ENCODE measurements around the gene TFPI2.

The TFPI2 gene

DNA sequence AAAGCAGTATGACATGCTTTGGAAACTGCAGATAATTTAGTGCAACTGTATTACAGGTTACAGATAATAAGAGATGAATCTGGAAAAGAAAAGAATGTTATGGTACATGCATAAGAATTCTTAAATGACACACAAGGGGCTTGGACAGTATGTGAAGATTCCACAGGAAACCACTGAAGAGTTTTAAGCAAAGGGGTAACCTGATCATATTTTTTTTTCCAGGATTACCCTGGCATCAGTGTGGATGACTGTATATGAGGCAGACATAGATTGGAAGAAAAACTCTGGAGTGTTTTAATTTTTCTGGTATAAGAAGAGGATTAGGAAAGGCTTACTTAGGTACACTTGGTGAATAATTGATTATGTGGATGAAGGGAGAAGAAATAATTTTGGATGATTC is 8.1 kb downstream of the TFPI2 start:
- Histone ChIP-seq H2BK5ac (ENCODE audit: low read length) (no peak overlapping the region), H2BK15ac (ENCODE audit: low read length) (no peak overlapping the region), H3K27me3 (ENCODE audit: control insufficient read depth in 3 of 3, insufficient read depth in 3 of 3, low read depth in 1 of 3, low read length in 3 of 3) (no peaks in the 10 kb centered on the region), H2BK120ac (ENCODE audit: low read depth, low read length) (no peak overlapping the region), H3K4me2 (ENCODE audit: insufficient read depth, low read length, poor library complexity, severe bottlenecking) (no peak overlapping the region), H3K18ac (ENCODE audit: low read length) (no peak overlapping the region), H3K4me1 (ENCODE audit: control insufficient read depth in 2 of 2, insufficient read depth in 1 of 2, low read depth in 1 of 2, low read length in 2 of 2) (no peaks in the 10 kb centered on the region), H2AK5ac (ENCODE audit: low read depth, low read length) (no peak overlapping the region), H3K4ac (ENCODE audit: low read length) (no peak overlapping the region), H2BK12ac (ENCODE audit: low read length) (no peak overlapping the region), H3K9me3 (replicated peaks in 1 of 2; ENCODE audit: control insufficient read depth in 2 of 2, insufficient read depth in 1 of 2, low read depth in 1 of 2, low read length in 2 of 2) (peaks cover 0 to 16% of the 10 kb centered on the region in 2 donors), H4K91ac (ENCODE audit: low read depth, low read length, poor library complexity) (no peak overlapping the region), H3K4me3 (ENCODE audit: low read length in 2 of 2) (no peak overlapping the region), H3K23ac (ENCODE audit: low read depth, low read length, poor library complexity) (no peak overlapping the region), H3K27ac (replicated peaks; ENCODE audit: low read length) (no peak overlapping the region), H4K8ac (ENCODE audit: low read depth, low read length) (no peak overlapping the region), H3K9ac (ENCODE audit: low read depth, low read length, poor library complexity) (no peak overlapping the region), H3K36me3 (replicated peaks in 1 of 2; ENCODE audit: control insufficient read depth in 2 of 2, insufficient read depth in 2 of 2, low read length in 2 of 2) (peaks cover 0 to 34% of the 10 kb centered on the region in 2 donors), H2AFZ (ENCODE audit: low read length) (no peak overlapping the region), H3K14ac (ENCODE audit: low read length) (no peak overlapping the region), H3K79me1 (ENCODE audit: low read depth, low read length) (no peaks in the 10 kb centered on the region)
- DNase-seq (ENCODE audit: low spot score): no peak

DNA sequence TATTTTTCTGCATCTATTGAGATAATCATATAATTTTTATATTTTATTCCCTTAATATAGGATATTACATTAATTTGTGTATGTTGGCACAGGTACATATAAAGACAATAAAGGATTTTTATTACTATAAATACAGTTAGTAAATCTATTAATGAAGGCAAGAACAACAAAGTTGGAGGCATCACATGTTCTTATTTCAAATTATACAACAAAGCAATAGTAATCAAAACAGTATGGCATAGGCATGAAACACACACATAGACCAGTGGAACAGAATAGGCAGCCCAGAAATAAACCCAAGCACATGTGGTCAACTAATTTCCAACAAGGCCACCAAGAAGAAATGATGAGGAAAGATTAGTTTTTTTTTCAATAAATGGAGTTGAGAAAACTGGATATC is 11.2 kb downstream of the TFPI2 start:
- no peak overlapping the region for H2BK120ac ChIP-seq (ENCODE audit: low read depth, low read length)
- peaks cover 0 to 9% of the 10 kb centered on the region in 2 donors for H3K36me3 ChIP-seq (replicated peaks in 1 of 2; ENCODE audit: control insufficient read depth in 2 of 2, insufficient read depth in 2 of 2, low read length in 2 of 2)
- peaks cover 0 to 32% of the 10 kb centered on the region in 2 donors for H3K9me3 ChIP-seq (replicated peaks in 1 of 2; ENCODE audit: control insufficient read depth in 2 of 2, insufficient read depth in 1 of 2, low read depth in 1 of 2, low read length in 2 of 2)
- no peaks in the 10 kb centered on the region for H3K4me1 ChIP-seq (ENCODE audit: control insufficient read depth in 2 of 2, insufficient read depth in 1 of 2, low read depth in 1 of 2, low read length in 2 of 2)
- no peak overlapping the region for H4K8ac ChIP-seq (ENCODE audit: low read depth, low read length)
- H3K23ac ChIP-seq (ENCODE audit: low read depth, low read length, poor library complexity): no peak overlapping the region
- no peak overlapping the region for H3K14ac ChIP-seq (ENCODE audit: low read length)
- H2BK12ac ChIP-seq (ENCODE audit: low read length): no peak overlapping the region
- H2AK5ac ChIP-seq (ENCODE audit: low read depth, low read length): no peak overlapping the region
- no peak overlapping the region for H3K27ac ChIP-seq (replicated peaks; ENCODE audit: low read length)
- no peak overlapping the region for H4K91ac ChIP-seq (ENCODE audit: low read depth, low read length, poor library complexity)
- no peak overlapping the region for H3K4ac ChIP-seq (ENCODE audit: low read length)
- no peak overlapping the region for H2BK15ac ChIP-seq (ENCODE audit: low read length)
- H2AFZ ChIP-seq (ENCODE audit: low read length): no peak overlapping the region
- no peak overlapping the region for H3K4me3 ChIP-seq (ENCODE audit: low read length in 2 of 2)
- DNase-seq (ENCODE audit: low spot score): no peak
- no peak overlapping the region for H3K4me2 ChIP-seq (ENCODE audit: insufficient read depth, low read length, poor library complexity, severe bottlenecking)
- H3K18ac ChIP-seq (ENCODE audit: low read length): no peak overlapping the region
- no peaks in the 10 kb centered on the region for H3K79me1 ChIP-seq (ENCODE audit: low read depth, low read length)
- H2BK5ac ChIP-seq (ENCODE audit: low read length): no peak overlapping the region
- no peaks in the 10 kb centered on the region for H3K27me3 ChIP-seq (ENCODE audit: control insufficient read depth in 3 of 3, insufficient read depth in 3 of 3, low read depth in 1 of 3, low read length in 3 of 3)
- no peak overlapping the region for H3K9ac ChIP-seq (ENCODE audit: low read depth, low read length, poor library complexity)

- Histone ChIP-seq H2AK5ac (ENCODE audit: low read depth, low read length) (no peak overlapping the region), H3K14ac (ENCODE audit: low read length) (no peak overlapping the region), H3K18ac (ENCODE audit: low read length) (no peak overlapping the region), H3K4ac (ENCODE audit: low read length) (no peak overlapping the region), H2BK5ac (ENCODE audit: low read length) (no peak overlapping the region), H2BK15ac (ENCODE audit: low read length) (no peak overlapping the region), H3K4me1 (ENCODE audit: control insufficient read depth in 2 of 2, insufficient read depth in 1 of 2, low read depth in 1 of 2, low read length in 2 of 2) (no peaks in the 10 kb centered on the region), H4K8ac (ENCODE audit: low read depth, low read length) (no peak overlapping the region), H3K9ac (ENCODE audit: low read depth, low read length, poor library complexity) (no peak overlapping the region), H3K27me3 (ENCODE audit: control insufficient read depth in 3 of 3, insufficient read depth in 3 of 3, low read depth in 1 of 3, low read length in 3 of 3) (no peaks in the 10 kb centered on the region), H3K36me3 (replicated peaks in 1 of 2; ENCODE audit: control insufficient read depth in 2 of 2, insufficient read depth in 2 of 2, low read length in 2 of 2) (peaks cover 0 to 8% of the 10 kb centered on the region in 2 donors), H3K4me3 (ENCODE audit: low read length in 2 of 2) (no peak overlapping the region), H2AFZ (ENCODE audit: low read length) (no peak overlapping the region), H3K23ac (ENCODE audit: low read depth, low read length, poor library complexity) (no peak overlapping the region), H4K91ac (ENCODE audit: low read depth, low read length, poor library complexity) (no peak overlapping the region), H2BK120ac (ENCODE audit: low read depth, low read length) (no peak overlapping the region), H2BK12ac (ENCODE audit: low read length) (no peak overlapping the region), H3K4me2 (ENCODE audit: insufficient read depth, low read length, poor library complexity, severe bottlenecking) (no peak overlapping the region), H3K27ac (replicated peaks; ENCODE audit: low read length) (no peak overlapping the region), H3K9me3 (replicated peaks in 1 of 2; ENCODE audit: control insufficient read depth in 2 of 2, insufficient read depth in 1 of 2, low read depth in 1 of 2, low read length in 2 of 2) (peaks cover 0 to 36% of the 10 kb centered on the region in 2 donors), H3K79me1 (ENCODE audit: low read depth, low read length) (no peaks in the 10 kb centered on the region)
- DNase-seq (ENCODE audit: low spot score): no peak
- WGBS, 2 donors (ENCODE audit: extremely low coverage in 2 of 2, insufficient read length in 2 of 2, insufficient replicate concordance in 1 of 2): no CpG with 5 or more reads among the region's 3 CpGs
These were observed 12.8 kb downstream of the TFPI2 start for GRCh38 chr7:93877742-93878141.

GRCh38 chr7:93873998-93874574 is 16.5 kb downstream of the TFPI2 start:
- Histone ChIP-seq H3K14ac (ENCODE audit: low read length) (no peak overlapping the region), H3K9me3 (replicated peaks in 1 of 2; ENCODE audit: control insufficient read depth in 2 of 2, insufficient read depth in 1 of 2, low read depth in 1 of 2, low read length in 2 of 2) (peaks cover 0 to 28% of the 10 kb centered on the region in 2 donors), H3K27me3 (ENCODE audit: control insufficient read depth in 3 of 3, insufficient read depth in 3 of 3, low read depth in 1 of 3, low read length in 3 of 3) (no peaks in the 10 kb centered on the region), H2BK12ac (ENCODE audit: low read length) (no peak overlapping the region), H2AFZ (ENCODE audit: low read length) (no peak overlapping the region), H3K4ac (ENCODE audit: low read length) (no peak overlapping the region), H2BK120ac (ENCODE audit: low read depth, low read length) (no peak overlapping the region), H3K79me1 (ENCODE audit: low read depth, low read length) (no peaks in the 10 kb centered on the region), H4K91ac (ENCODE audit: low read depth, low read length, poor library complexity) (no peak overlapping the region), H3K36me3 (replicated peaks in 1 of 2; ENCODE audit: control insufficient read depth in 2 of 2, insufficient read depth in 2 of 2, low read length in 2 of 2) (peaks cover 0 to 8% of the 10 kb centered on the region in 2 donors), H3K9ac (ENCODE audit: low read depth, low read length, poor library complexity) (no peak overlapping the region), H3K4me2 (ENCODE audit: insufficient read depth, low read length, poor library complexity, severe bottlenecking) (no peak overlapping the region), H2BK5ac (ENCODE audit: low read length) (no peak overlapping the region), H2AK5ac (ENCODE audit: low read depth, low read length) (no peak overlapping the region), H3K4me1 (ENCODE audit: control insufficient read depth in 2 of 2, insufficient read depth in 1 of 2, low read depth in 1 of 2, low read length in 2 of 2) (no peaks in the 10 kb centered on the region), H3K23ac (ENCODE audit: low read depth, low read length, poor library complexity) (no peak overlapping the region), H3K4me3 (ENCODE audit: low read length in 2 of 2) (no peak overlapping the region), H2BK15ac (ENCODE audit: low read length) (no peak overlapping the region), H3K27ac (replicated peaks; ENCODE audit: low read length) (no peak overlapping the region), H3K18ac (ENCODE audit: low read length) (no peak overlapping the region), H4K8ac (ENCODE audit: low read depth, low read length) (no peak overlapping the region)
- no CpG with 5 or more reads among the region's 1 CpG for WGBS, 2 donors (ENCODE audit: extremely low coverage in 2 of 2, insufficient read length in 2 of 2, insufficient replicate concordance in 1 of 2)
- no peak for DNase-seq (ENCODE audit: low spot score)

Data from neuronal stem cell (in vitro differentiated cells).